Stimulated activated CD8-positive, alpha-beta memory T cell treated with anti-CD3 and anti-CD28 coated beads, Interleukin-15, amount 100 ng/mL, for 48 hours (primary cell): ENCODE measurements around the gene TIE1.
A peak's percentile ranks its signal among the peaks of the same experiment; 100 is the strongest.

ENCODE experiments used
- DNase-seq, 2 donors: peaks; one replicate each; pipeline ENCODE4 v3.0.0-alpha.2; 2020; ENCODE audit warnings: low read depth in 2 of 2

The TIE1 gene

GRCh38 chr1:43338001-43338400, 37.2 kb downstream of the TIE1 start:
- no peak for DNase-seq

GRCh38 chr1:43339584-43340232, 38.9 kb downstream of the TIE1 start:
- DNase-seq: no peak

- DNase-seq: no peak
These were observed 39.8 kb downstream of the TIE1 start for GRCh38 chr1:43340559-43340958.

DNA sequence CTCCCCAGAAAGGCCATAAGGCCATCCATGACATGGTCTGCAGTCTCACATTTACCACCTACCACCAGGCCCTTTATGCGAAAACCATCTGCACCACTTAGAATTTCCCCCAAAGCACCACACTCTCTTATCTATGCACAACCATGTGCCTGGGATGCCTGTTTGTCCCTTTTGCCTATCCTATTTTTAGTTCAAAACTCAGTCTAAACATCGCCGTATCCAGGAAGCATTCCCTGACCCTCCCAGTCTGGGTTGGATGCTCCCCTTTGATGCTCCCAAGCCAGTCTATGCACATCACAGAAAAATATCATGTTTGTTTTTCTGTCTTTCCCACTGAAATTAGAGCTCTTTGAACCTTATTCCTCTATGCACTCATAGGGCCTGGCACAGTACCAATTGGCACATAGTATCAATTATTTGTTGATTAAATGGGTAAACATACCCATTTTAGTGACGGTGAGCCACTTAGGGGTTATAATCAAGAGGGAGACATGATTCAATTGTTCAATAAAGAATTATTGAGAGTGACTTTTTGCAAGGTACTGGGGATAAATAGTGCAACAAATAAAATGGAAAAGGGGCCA, 43.6 kb downstream of the TIE1 start:
- no peak for DNase-seq

GRCh38 chr1:43345120-43345519, 44.3 kb downstream of the TIE1 start:
- no peak for DNase-seq

DNA sequence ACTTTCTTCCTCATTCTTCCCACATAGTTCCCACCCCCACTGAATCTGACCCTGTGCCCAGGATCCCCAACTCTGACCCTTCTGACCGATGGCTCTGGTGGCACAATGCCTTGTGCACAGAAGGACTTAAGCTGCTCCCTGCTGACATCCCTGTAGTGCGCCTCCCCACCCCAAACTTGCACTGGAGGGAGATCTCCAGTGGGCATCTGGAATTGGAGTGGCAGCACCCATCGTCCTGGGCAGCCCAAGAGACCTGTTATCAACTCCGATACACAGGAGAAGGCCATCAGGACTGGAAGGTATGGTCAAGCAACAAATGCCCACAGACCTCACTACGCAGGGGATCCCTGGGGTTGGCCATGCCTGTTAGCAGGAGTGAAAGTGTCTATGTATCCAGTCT, 45.9 kb downstream of the TIE1 start:
- DNase-seq: no peak

DNA sequence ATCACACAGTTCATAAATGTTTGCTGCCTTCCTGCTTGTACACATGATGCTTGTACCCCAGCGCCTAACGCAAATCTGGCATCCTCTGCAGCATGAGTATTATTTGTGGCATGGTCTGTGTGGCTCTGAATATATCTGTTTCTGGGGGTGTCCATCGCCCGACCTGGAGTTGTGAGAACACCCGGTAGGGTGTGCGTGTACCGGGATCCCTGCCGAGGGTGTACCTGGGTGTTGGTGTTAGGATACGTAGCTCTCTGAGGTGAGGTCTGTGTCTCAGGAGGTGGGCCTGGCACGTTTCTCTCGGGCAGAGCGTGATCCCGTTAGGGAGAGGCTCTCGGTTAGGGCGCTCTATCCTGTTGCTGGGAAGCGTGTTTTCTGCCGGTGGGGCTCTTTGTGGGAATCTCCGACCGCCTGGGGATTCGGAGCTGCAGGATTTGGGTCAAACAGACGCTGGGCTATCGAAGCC, 47.6 kb downstream of the TIE1 start:
- DNase-seq: no peak

- DNase-seq: peak in 1 of 2 donors; percentile 45
These were observed 48.2 kb downstream of the TIE1 start for GRCh38 chr1:43348809-43349593.

DNA sequence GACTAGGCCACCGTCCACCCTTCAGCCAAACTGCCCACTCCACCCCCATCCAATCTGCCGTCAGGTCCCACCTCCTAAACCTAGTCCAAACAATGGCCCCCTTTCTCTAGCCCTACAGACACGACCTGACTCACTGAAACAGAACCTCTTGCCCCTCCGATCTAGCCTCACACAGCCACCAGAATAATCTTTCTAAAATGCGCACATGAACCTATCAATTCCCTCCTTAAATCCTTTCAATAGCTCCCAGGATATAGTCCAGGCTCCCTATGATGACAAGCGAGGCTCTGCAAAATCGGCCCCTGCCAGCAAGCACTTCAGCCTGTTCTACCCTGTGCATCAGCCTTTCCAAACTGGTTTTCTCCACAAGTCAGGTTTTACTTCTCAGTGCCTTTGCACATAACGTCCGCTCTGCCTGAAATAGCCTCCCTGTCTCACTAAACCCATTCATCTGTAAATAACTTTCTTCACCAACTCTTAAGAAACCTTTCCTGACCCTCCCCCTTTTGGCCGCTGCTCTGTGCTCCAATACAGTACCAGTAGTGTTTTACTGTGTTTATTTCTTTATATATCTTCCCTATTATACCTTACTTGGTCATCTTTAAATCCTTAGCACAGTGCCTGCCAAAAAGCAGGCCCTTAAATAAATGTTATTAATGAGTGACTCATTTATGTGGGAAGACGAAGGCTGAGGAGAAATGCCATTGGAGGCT, 49.0 kb downstream of the TIE1 start:
- no peak for DNase-seq

DNA sequence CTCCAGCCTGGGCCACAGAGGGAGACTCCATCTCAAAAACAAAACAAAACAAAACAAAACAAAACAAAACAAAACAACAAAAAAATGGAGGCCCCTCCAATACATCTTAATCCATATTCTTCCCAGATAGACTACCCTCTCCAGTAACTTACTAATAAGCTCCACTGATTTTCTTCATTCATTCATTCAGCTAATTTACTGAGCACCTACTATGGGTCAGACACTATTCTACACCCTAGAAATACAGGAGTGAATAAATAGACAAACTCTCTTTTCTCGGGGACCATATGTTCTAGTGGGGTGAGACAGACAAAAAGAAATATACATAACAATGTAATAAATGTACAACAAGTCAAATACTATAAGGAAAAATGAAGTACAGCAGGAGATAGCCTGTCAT, 50.2 kb downstream of the TIE1 start:
- no peak for DNase-seq

GRCh38 chr1:43351421-43352350, 50.9 kb downstream of the TIE1 start:
- no peak for DNase-seq

DNA sequence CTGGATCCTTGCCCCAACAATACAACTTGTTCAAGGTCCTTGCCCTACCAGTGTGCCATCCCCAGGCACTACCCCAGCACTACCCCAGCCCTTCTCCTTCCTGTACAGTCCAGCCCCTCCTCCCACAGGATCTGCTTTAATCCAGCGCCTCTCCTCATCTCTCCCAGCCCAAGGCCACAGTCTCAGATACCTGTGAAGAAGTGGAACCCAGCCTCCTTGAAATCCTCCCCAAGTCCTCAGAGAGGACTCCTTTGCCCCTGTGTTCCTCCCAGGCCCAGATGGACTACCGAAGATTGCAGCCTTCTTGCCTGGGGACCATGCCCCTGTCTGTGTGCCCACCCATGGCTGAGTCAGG, 51.5 kb downstream of the TIE1 start:
- no peak for DNase-seq

DNA sequence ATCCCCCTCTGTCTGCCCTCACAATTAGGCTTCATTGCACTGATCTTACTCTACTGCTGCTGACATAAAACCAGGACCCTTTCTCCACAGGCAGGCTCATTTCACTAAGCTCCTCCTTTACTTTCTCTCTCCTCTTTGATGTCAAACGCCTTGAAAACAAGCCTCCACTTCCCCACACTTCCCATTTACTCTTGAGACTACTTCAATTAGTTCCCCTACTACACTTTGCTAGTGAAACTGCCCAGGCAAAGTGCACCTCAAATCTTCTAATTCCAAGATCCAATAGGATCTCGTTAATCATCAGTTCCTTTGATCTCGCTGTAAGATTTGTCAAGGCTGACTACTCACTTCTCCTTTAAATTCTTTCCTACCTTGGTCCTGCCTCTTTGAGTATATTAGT, 52.1 kb downstream of the TIE1 start:
- DNase-seq: no peak

- DNase-seq: no peak
These were observed 53.7 kb downstream of the TIE1 start for GRCh38 chr1:43354471-43354870.

DNA sequence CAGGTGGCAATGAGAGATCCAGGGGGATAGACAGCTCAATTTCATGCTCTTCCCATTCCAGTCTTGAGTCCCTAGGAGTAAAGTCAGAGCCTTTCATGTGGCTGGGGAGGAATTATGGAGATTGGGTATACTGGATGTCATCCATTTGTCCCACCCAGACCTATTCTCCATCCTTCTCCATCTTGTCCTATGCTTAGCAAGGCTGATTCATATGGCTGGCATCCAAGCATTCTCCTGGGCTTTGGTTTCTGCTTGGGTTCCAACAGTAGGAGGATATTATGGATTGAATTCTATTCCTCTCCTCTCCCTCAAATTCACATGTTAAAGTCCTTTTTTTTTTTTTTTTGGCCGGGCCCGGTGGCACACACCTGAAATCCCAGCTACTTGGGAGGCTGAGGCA, 54.2 kb downstream of the TIE1 start:
- DNase-seq: no peak

GRCh38 chr1:43357251-43357650, 56.5 kb downstream of the TIE1 start:
- no peak for DNase-seq

- no peak for DNase-seq
These were observed 57.5 kb downstream of the TIE1 start for GRCh38 chr1:43358121-43358745.

GRCh38 chr1:43358746-43359693, 58.2 kb downstream of the TIE1 start, which contains the start of gene CDC20:
TSS of gene CDC20 (plus strand) at chr1:43358981. CDS start at chr1:43359216, 235 bp downstream.
- DNase-seq: peak; percentile 98 to 99

GRCh38 chr1:43359696-43360095, 58.9 kb downstream of the TIE1 start:
- DNase-seq: no peak

DNA sequence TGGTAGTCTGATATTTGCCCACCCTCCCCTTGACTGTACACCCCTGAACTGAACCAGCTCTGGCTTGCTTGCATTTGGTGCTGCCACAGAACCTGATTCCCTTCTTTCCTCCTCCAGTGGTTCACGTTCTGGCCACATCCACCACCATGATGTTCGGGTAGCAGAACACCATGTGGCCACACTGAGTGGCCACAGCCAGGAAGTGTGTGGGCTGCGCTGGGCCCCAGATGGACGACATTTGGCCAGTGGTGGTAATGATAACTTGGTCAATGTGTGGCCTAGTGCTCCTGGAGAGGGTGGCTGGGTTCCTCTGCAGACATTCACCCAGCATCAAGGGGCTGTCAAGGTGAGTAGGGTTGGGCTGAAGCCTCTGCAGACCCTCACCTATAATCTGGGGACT, 59.8 kb downstream of the TIE1 start:
- DNase-seq: no peak
